Large intestine (tissue), 3 donors: Measurements from ENCODE around the gene CACNA1E. TPM values are rescaled to one million over a fixed set of nuclear protein-coding genes. Genes with fewer than 3 reads are reported as not detected.

Source experiments
- DNase-seq, 2 donors: peaks; one replicate each; pipeline versions ENCODE4 v3.0.0 to v3.0.0-alpha.2; 2013
- H3K27ac ChIP-seq: one replicate; pipeline ENCODE4 v1.5.1; 2013; ENCODE audit warnings: low read length
- H3K27me3 ChIP-seq: 2 replicates; pipeline ENCODE4 v1.6.1; 2013; ENCODE audit warnings: low read length; ENCODE audit not compliant: control insufficient read depth, insufficient read depth
- H3K36me3 ChIP-seq: 2 replicates; pipeline ENCODE4 v1.6.1; 2013; ENCODE audit warnings: low read length; ENCODE audit not compliant: control insufficient read depth, insufficient read depth
- H3K4me1 ChIP-seq: one replicate; pipeline ENCODE4 v1.6.1; 2013; ENCODE audit warnings: low read length; ENCODE audit not compliant: control insufficient read depth, insufficient read depth
- H3K4me3 ChIP-seq: one replicate; pipeline ENCODE4 v1.5.1; 2013; ENCODE audit warnings: low read length
- H3K9me3 ChIP-seq: one replicate; pipeline ENCODE4 v1.6.1; 2013; ENCODE audit warnings: mild to moderate bottlenecking, low read depth, low read length, moderate library complexity; ENCODE audit not compliant: control insufficient read depth
- WGBS: methylation state at CpG from one replicate; pipeline ENCODE4 v1.1.5; 2013; ENCODE audit warnings: low lambda C conversion rate; ENCODE audit not compliant: insufficient coverage; 5-methylcytosine and 5-hydroxymethylcytosine counted together
- polyA plus RNA-seq: library from polyadenylated mRNA; unstranded; fragments of 120-200 nt; gene quantifications from one replicate; pipeline ENCODE4 v1.2.1, GENCODE V29; 2013

The CACNA1E gene
- polyA plus RNA-seq, 1 donor: 1.7 TPM

GRCh38 chr1:181559142-181559541 lies 75.8 kb downstream of the CACNA1E start:
- Histone ChIP-seq H3K4me3 (no peak overlapping the region), H3K36me3 (no peaks in the 10 kb centered on the region), H3K9me3 (no peaks in the 10 kb centered on the region), H3K4me1 (no peaks in the 10 kb centered on the region), H3K27me3 (no peaks in the 10 kb centered on the region), H3K27ac (no peak overlapping the region)
- 25% methylated on average over 1 of the region's 1 CpG for WGBS
- DNase-seq: no peak

- 100% methylated on average over 2 of the region's 4 CpGs for WGBS
- H3K4me1 ChIP-seq: no peaks in the 10 kb centered on the region
- no peak overlapping the region for H3K4me3 ChIP-seq
- H3K27ac ChIP-seq: no peak overlapping the region
- no peak for DNase-seq
- H3K27me3 ChIP-seq: no peaks in the 10 kb centered on the region
- H3K36me3 ChIP-seq: no peaks in the 10 kb centered on the region
- H3K9me3 ChIP-seq: no peaks in the 10 kb centered on the region
These were observed 79.1 kb downstream of the CACNA1E start for GRCh38 chr1:181562395-181562794.

- WGBS: 80% methylated on average over 1 of the region's 4 CpGs
- Histone ChIP-seq H3K4me3 (no peak overlapping the region), H3K9me3 (no peaks in the 10 kb centered on the region), H3K27ac (no peak overlapping the region), H3K36me3 (no peaks in the 10 kb centered on the region), H3K27me3 (no peaks in the 10 kb centered on the region), H3K4me1 (no peaks in the 10 kb centered on the region)
- no peak for DNase-seq
These were observed 85.4 kb downstream of the CACNA1E start for GRCh38 chr1:181568736-181569135.

GRCh38 chr1:181577475-181577874 lies 94.2 kb downstream of the CACNA1E start:
- Histone ChIP-seq H3K4me1 (no peaks in the 10 kb centered on the region), H3K9me3 (no peaks in the 10 kb centered on the region), H3K27me3 (no peaks in the 10 kb centered on the region), H3K4me3 (no peak overlapping the region), H3K27ac (no peak overlapping the region), H3K36me3 (no peaks in the 10 kb centered on the region)
- WGBS: no CpG with 5 or more reads among the region's 8 CpGs
- no peak for DNase-seq

GRCh38 chr1:181583598-181583997 lies 100.3 kb downstream of the CACNA1E start:
- WGBS: no CpG with 5 or more reads among the region's 3 CpGs
- no peak overlapping the region for H3K4me3 ChIP-seq

GRCh38 chr1:181587870-181588438 lies 104.6 kb downstream of the CACNA1E start:
- no peaks in the 10 kb centered on the region for H3K9me3 ChIP-seq
- WGBS: 100% methylated on average over 1 of the region's 10 CpGs
- H3K4me3 ChIP-seq: no peak overlapping the region
- no peak overlapping the region for H3K27ac ChIP-seq
- DNase-seq: no peak
- peaks cover 2% of the 10 kb centered on the region for H3K27me3 ChIP-seq
- no peaks in the 10 kb centered on the region for H3K36me3 ChIP-seq
- H3K4me1 ChIP-seq: no peaks in the 10 kb centered on the region

More at GRCh38 chr1:181583598-181583997, 100.3 kb downstream of the CACNA1E start:
- Histone ChIP-seq H3K27me3 (no peaks in the 10 kb centered on the region), H3K36me3 (no peaks in the 10 kb centered on the region), H3K27ac (no peak overlapping the region), H3K4me1 (no peaks in the 10 kb centered on the region), H3K9me3 (no peaks in the 10 kb centered on the region)
- peak; percentile 35 to 54 for DNase-seq

- no peak for DNase-seq
- WGBS: no CpG with 5 or more reads among the region's 4 CpGs
- H3K36me3 ChIP-seq: no peaks in the 10 kb centered on the region
- H3K27me3 ChIP-seq: peaks cover 2% of the 10 kb centered on the region
- H3K27ac ChIP-seq: no peak overlapping the region
- no peaks in the 10 kb centered on the region for H3K4me1 ChIP-seq
- H3K4me3 ChIP-seq: no peak overlapping the region
- H3K9me3 ChIP-seq: no peaks in the 10 kb centered on the region
These were observed 105.3 kb downstream of the CACNA1E start for GRCh38 chr1:181588631-181589030.

GRCh38 chr1:181592255-181592859 lies 109.0 kb downstream of the CACNA1E start:
- peaks cover 2% of the 10 kb centered on the region for H3K27me3 ChIP-seq
- no CpG with 5 or more reads among the region's 6 CpGs for WGBS
- no peaks in the 10 kb centered on the region for H3K4me1 ChIP-seq
- no peaks in the 10 kb centered on the region for H3K36me3 ChIP-seq
- no peaks in the 10 kb centered on the region for H3K9me3 ChIP-seq
- no peak for DNase-seq
- H3K4me3 ChIP-seq: no peak overlapping the region
- H3K27ac ChIP-seq: no peak overlapping the region

GRCh38 chr1:181593042-181593441 lies 109.7 kb downstream of the CACNA1E start:
- WGBS: 100% methylated on average over 1 of the region's 4 CpGs
- Histone ChIP-seq H3K36me3 (no peaks in the 10 kb centered on the region), H3K27me3 (peaks cover 2% of the 10 kb centered on the region), H3K9me3 (no peaks in the 10 kb centered on the region), H3K4me1 (no peaks in the 10 kb centered on the region), H3K4me3 (no peak overlapping the region), H3K27ac (no peak overlapping the region)
- DNase-seq: no peak

- H3K4me1 ChIP-seq: no peaks in the 10 kb centered on the region
- no peaks in the 10 kb centered on the region for H3K9me3 ChIP-seq
- 100% methylated on average over 1 of the region's 5 CpGs for WGBS
- no peak overlapping the region for H3K27ac ChIP-seq
- no peaks in the 10 kb centered on the region for H3K36me3 ChIP-seq
- peaks cover 2% of the 10 kb centered on the region for H3K27me3 ChIP-seq
- no peak overlapping the region for H3K4me3 ChIP-seq
- no peak for DNase-seq
These were observed 111.2 kb downstream of the CACNA1E start for GRCh38 chr1:181594553-181594952.

- DNase-seq: no peak
- Histone ChIP-seq H3K4me3 (no peak overlapping the region), H3K36me3 (no peaks in the 10 kb centered on the region), H3K27me3 (peaks cover 2% of the 10 kb centered on the region), H3K27ac (no peak overlapping the region), H3K9me3 (no peaks in the 10 kb centered on the region), H3K4me1 (no peaks in the 10 kb centered on the region)
- no CpG with 5 or more reads among the region's 6 CpGs for WGBS
These were observed 111.9 kb downstream of the CACNA1E start for GRCh38 chr1:181595234-181595633.
